GM13976 (cell line): ENCODE results near the gene LOC128125822.
A peak's percentile ranks its signal among the peaks of the same experiment; 100 is the strongest.

ENCODE experiments used
- DNase-seq: peaks from one replicate; pipeline ENCODE4 v3.0.0; 2012; ENCODE audit warnings: low spot score
- in situ Hi-C: fragments of 300-500 bp; cut with MboI; formaldehyde crosslinking; loops from one replicate; pipeline ENCODE4 v1.12.0; 2022; ENCODE audit warnings: low sequenced_read_pairs, mixed read lengths, inconsistent platforms; ENCODE audit not compliant: unreplicated experiment
- TF ChIP-seq, protein P1 (sequence below): IDR thresholded peaks from 2 replicates; pipeline ENCODE4 v1.5.1; 2012; ENCODE audit warnings: borderline replicate concordance, mild to moderate bottlenecking; ENCODE audit not compliant: insufficient read depth; ENCODE audit errors: extremely low read depth, missing control alignments, control extremely low read depth

Gene LOC128125822

DNA sequence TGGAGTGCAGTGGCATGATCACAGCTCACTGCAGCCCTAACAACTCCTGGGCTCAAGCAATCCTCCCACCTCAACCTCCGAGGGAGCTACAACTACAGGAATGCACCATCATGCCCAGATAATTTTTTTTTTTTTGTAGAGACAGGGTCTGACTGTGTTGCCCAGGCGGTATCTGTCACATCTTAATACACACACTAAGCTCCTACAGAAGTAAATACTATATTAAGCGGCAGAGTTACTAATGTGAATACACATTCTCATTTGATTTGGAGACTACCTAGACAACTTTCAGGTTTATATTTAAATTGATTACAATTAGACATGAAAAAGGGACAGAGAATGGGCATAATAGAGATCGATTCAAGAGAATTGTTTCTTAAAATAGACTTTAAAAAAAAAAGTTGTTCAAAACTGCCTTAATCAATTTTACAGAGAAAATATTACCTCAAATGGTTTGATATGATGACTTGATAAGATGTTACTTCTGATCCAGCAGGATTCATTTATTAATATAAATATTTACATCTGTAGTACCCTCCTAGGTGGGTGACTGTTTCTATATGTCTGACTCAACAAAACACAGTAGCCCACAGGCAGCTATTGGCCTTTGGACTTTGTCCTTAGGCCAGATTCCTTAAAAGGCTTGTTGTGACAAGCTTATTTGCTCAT lies 7.1 kb upstream of the LOC128125822 start:
- in situ Hi-C loops: no loop called here
- no peak for DNase-seq
- TF ChIP-seq, protein P1, sequence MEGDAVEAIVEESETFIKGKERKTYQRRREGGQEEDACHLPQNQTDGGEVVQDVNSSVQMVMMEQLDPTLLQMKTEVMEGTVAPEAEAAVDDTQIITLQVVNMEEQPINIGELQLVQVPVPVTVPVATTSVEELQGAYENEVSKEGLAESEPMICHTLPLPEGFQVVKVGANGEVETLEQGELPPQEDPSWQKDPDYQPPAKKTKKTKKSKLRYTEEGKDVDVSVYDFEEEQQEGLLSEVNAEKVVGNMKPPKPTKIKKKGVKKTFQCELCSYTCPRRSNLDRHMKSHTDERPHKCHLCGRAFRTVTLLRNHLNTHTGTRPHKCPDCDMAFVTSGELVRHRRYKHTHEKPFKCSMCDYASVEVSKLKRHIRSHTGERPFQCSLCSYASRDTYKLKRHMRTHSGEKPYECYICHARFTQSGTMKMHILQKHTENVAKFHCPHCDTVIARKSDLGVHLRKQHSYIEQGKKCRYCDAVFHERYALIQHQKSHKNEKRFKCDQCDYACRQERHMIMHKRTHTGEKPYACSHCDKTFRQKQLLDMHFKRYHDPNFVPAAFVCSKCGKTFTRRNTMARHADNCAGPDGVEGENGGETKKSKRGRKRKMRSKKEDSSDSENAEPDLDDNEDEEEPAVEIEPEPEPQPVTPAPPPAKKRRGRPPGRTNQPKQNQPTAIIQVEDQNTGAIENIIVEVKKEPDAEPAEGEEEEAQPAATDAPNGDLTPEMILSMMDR: no peak

DNA sequence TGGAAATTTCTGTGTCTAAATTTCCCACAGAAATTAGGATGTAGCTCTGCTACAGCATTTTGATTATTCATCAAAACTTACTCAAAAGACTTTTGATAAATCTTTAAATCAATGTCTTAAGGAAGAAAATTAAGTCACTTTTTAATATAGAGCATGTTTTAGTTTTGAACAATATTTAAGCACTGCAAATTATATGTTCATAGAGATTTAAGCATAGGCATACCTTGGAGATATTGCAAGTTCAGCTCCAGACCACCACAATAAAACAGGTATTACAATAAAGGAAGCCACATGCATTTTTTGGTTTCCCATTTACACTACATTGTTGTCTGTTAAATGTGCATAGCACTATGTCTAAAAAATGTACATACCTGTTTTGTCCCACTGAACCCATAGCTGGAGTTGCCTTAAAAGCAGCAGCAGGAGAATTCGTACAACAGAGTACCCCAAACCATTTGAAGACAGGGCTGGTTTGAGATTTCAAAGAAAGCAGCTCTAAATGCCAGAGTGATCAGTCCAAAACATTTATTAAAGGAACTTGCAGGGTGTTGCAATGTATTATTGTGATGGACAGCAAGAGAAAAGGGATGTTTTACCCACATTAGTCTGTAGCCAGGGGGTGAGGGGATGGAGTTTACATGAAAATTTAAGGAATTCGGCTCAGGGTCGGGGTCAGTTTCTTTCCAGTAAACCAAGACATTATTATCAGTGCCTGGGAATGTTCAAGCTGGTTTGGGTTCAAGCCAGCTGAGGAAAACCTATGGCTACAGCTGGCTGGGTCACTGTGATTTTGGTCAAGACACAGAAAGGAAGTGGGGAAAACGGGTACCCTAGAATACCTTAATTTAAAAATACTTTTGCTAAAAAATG lies 6.3 kb upstream of the LOC128125822 start:
- no peak for DNase-seq
- in situ Hi-C loops: no loop called here
- TF ChIP-seq, protein P1: no peak

DNA sequence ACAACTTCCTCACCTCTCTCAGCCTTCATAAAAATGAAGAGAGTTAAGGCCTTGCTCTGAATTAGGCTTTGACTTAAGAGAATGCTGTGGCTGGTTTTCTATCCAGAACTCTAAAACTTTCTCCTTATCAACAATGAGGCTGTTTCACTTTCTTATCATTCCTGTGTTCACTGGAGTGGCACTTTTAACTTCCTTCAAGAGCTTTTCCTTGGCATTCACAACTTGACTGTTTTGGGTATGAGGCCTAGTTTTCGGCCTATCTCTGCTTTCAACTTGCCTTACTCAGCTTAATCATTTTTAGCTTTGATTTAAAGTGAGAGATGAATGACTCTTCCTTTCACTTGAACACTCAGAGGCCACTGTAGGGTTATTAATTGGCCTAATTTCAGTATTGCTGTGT lies 4.3 kb upstream of the LOC128125822 start:
- no peak for DNase-seq
- TF ChIP-seq, protein P1: no peak
- in situ Hi-C loops: no loop called here

DNA sequence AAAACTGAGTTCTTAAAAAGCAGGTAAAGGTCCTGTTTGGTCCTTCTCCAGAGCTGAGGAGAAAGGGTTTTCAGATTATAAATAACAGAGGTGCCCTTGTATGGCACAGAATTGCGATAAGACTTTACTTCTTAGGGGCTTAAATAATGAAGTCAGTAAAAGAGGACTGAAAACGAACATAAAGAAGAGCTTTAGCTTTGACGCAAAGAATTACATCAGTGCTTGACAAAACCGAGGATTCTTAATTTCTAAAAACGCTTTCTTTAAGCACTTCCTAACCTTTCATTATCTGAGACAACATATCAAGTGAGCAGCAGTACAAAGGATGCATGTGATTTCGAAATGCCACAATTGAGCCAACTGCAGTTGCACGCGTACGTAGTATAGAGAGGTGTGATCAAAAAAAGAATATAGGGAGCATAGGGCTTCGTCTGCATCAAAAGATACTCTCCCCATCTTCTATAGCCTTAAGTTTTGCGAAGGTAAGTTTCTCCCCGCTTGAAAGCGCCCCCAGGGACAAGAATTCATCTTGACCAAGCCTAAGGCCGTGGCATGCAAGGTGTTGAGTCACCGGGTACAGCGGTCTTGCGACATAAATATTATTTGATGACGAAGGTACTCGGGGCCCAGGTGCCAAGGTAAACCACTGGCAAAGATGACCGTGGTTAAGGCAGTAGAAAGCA lies 778 bp upstream of the LOC128125822 start:
- no peak for DNase-seq
- TF ChIP-seq, protein P1: no peak
- in situ Hi-C loops: no loop called here

DNA sequence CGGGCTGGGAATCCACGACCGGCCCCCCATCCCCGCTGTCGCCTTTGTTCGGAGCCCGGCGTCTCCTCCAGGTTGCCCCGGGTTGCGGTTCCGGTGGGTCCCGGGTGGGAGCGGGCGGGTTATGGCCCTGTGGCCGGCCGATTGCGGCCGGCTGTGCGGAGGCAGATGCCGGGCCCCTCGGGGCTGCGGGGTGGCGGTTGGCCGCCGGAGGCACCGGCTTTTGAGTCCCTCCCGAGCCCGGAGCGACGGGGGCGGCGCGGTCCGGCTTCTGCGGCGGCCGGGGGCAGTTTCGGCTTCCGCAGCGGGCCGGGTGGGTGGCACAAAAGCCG lies 431 bp downstream of the LOC128125822 start:
- TF ChIP-seq, protein P1: no peak
- peak; percentile 32 for DNase-seq
- in situ Hi-C loops: no loop called here

DNA sequence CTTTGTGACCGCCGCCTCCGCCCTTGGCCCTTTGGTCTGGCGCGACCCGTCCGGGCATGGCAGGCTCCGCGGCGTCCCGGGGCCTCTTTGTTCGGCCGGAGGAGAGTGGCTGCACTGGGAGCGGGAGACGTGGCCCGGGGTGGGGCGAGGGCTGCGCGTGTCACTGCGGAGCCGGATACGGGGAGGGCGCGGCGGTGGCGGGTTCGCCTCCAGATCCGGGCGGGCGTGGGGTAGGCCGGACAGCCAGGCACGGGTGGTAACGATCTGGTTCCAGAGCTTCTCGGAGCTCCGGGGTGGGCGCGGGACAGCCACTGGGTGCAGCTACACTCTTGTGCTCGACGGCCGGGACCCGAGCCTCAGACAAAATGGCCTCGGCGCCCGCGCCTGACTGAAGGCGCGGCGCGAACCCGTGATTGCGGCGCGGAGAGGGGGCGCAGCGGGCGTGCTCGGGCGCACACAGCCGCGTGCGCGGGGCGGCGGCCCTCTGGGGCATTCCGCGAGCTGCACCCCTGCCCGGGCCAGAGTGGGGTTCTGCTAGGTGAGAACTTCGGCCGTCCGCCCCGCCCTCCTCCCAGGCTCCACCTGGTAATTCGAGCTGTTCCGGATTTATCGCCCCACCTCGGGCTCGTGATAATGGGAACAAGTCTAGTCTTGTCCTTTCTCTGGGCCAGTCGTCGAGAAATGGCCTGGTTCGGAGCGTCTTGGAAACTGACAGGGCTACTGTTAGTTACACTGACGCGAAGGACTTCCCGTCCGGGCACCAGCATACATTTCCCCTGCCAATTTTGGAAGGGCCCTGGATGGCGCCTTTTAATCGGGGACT lies 1.0 kb downstream of the LOC128125822 start:
- DNase-seq: peak; percentile 62
- in situ Hi-C loops: no loop called here
- TF ChIP-seq, protein P1: no peak
